A549 (cell line): Measurements from ENCODE around the gene MOB3C. TPM values are rescaled to one million over a fixed set of nuclear protein-coding genes. Genes with fewer than 3 reads are reported as not detected.

Experiments
- ATAC-seq, 2 experiments: fragments of 200-7000 bp in 1 of 2; fragments of >200 bp in 1 of 2; cut with Nextera tagmentation in 1 of 2; cut with Tn5 transposase in 1 of 2; 3 replicates each; pipeline versions ENCODE4 v1.8.0 to v1.9.1; 2018 to 2020; ENCODE audit warnings: mild to moderate bottlenecking in 1 of 2, moderate library complexity in 1 of 2
- CTCF ChIA-PET: fragments of 300-600 bp; sonication (Branson Sonifier 250); formaldehyde crosslinking; extraction: SDS; loops from one replicate; lab custom pipeline; 2021; ENCODE audit warnings: antibody characterized with exemption, inconsistent platforms; lab: Yijun Ruan, JAX
- POLR2A ChIA-PET: fragments of 350-600 bp; formaldehyde crosslinking; extraction: SDS; loops from one replicate; lab custom pipeline; 2021; ENCODE audit warnings: antibody characterized with exemption, inconsistent platforms; lab: Yijun Ruan, JAX
- DNase-seq, 2 experiments: peaks; one replicate each; pipeline versions ENCODE4 v3.0.0 to v3.0.0-alpha.2; 2011 to 2016; ENCODE audit warnings: low read depth in 1 of 2, low spot score in 1 of 2
- FAIRE-seq: peaks from 2 replicates; lab custom pipeline; 2011; peaks lifted over from hg19 to GRCh38; lab: Jason Lieb, UNC
- H3K27ac ChIP-seq, 2 experiments: fragments of >200 bp; sonication (Bioruptor Twin); formaldehyde crosslinking; 3 replicates each; pipeline ENCODE4 v1.5.1; 2016 to 2017
- H3K4me1 ChIP-seq: fragments of >200 bp; sonication (Bioruptor Twin); formaldehyde crosslinking; 3 replicates; pipeline ENCODE4 v1.6.1; 2016
- H3K4me2 ChIP-seq: fragments of >200 bp; sonication (Bioruptor Twin); formaldehyde crosslinking; 3 replicates; pipeline ENCODE4 v1.6.1; 2016
- H3K4me3 ChIP-seq: fragments of >200 bp; sonication (Bioruptor Twin); formaldehyde crosslinking; 3 replicates; pipeline ENCODE4 v1.5.1; 2016
- H3K9me3 ChIP-seq: fragments of >200 bp; sonication (Bioruptor Twin); formaldehyde crosslinking; 3 replicates; pipeline ENCODE4 v1.6.1; 2016
- CBX8 ChIP-seq: fragments of 200-600 bp; sonication (generic); IDR thresholded peaks from 2 replicates; pipeline ENCODE4 v1.6.1; 2016
- CEBPB ChIP-seq, 2 experiments: fragments of >200 bp in 1 of 2; sonication (Bioruptor Twin) in 1 of 2; formaldehyde crosslinking in 1 of 2; IDR thresholded peaks; 2 replicates each; pipeline ENCODE4 v1.6.1; 2012 to 2016
- CHD4 ChIP-seq: fragments of 200-600 bp; sonication (generic); IDR thresholded peaks from 2 replicates; pipeline ENCODE4 v1.6.1; 2016; ENCODE audit warnings: antibody characterized with exemption, mild to moderate bottlenecking, borderline replicate concordance
- EHF ChIP-seq: fragments of 250-450 bp; sonication (Bioruptor Pico); IDR thresholded peaks from 2 replicates; pipeline ENCODE4 v1.5.0; 2020; ENCODE audit warnings: mild to moderate bottlenecking
- FOSB ChIP-seq: fragments of 250-450 bp; sonication (Bioruptor Pico); IDR thresholded peaks from 2 replicates; pipeline ENCODE4 v1.5.0; 2020; ENCODE audit warnings: mild to moderate bottlenecking, moderate library complexity
- FOXS1 ChIP-seq: fragments of 250-450 bp; sonication (Bioruptor Pico); IDR thresholded peaks from 2 replicates; pipeline ENCODE4 v1.5.0; 2020; ENCODE audit warnings: mild to moderate bottlenecking, moderate library complexity
- HOXA7 ChIP-seq: fragments of 250-450 bp; sonication (Bioruptor Pico); IDR thresholded peaks from 2 replicates; pipeline ENCODE4 v1.5.0; 2020; ENCODE audit warnings: mild to moderate bottlenecking, moderate library complexity
- HOXB13 ChIP-seq: fragments of 250-450 bp; sonication (Bioruptor Pico); IDR thresholded peaks from 2 replicates; pipeline ENCODE4 v1.5.0; 2020; ENCODE audit warnings: low read depth, mild to moderate bottlenecking, moderate library complexity
- HOXB5 ChIP-seq: fragments of 250-450 bp; sonication (Bioruptor Pico); IDR thresholded peaks from 2 replicates; pipeline ENCODE4 v1.5.0; 2020; ENCODE audit warnings: mild to moderate bottlenecking, moderate library complexity
- JUNB ChIP-seq: fragments of >200 bp; sonication (Bioruptor Twin); formaldehyde crosslinking; IDR thresholded peaks from 2 replicates; pipeline ENCODE4 v1.6.1; 2016
- MYC ChIP-seq: IDR thresholded peaks from 2 replicates; pipeline ENCODE4 v1.6.1; 2012; ENCODE audit warnings: mild to moderate bottlenecking, inconsistent platforms, low read length, improper control_type of control experiment, borderline replicate concordance
- PHF8 ChIP-seq: fragments of 200-600 bp; sonication (generic); IDR thresholded peaks from 2 replicates; pipeline ENCODE4 v1.6.1; 2016; ENCODE audit warnings: low read depth, mild to moderate bottlenecking, antibody characterized with exemption, moderate library complexity, borderline replicate concordance
- RARB ChIP-seq: fragments of 250-450 bp; sonication (Bioruptor Pico); IDR thresholded peaks from 2 replicates; pipeline ENCODE4 v1.8.0; 2021; ENCODE audit warnings: mild to moderate bottlenecking, moderate library complexity
- RFX5 ChIP-seq: fragments of 450-650 bp; IDR thresholded peaks from 2 replicates; pipeline ENCODE4 v1.7.1; 2014; ENCODE audit warnings: antibody characterized with exemption, mild to moderate bottlenecking, moderate library complexity
- RNF2 ChIP-seq: fragments of 200-600 bp; sonication (generic); IDR thresholded peaks from 2 replicates; pipeline ENCODE4 v1.6.1; 2016; ENCODE audit warnings: low read depth, mild to moderate bottlenecking, antibody characterized with exemption, moderate library complexity, borderline replicate concordance
- TFCP2L1 ChIP-seq: fragments of 250-450 bp; sonication (Bioruptor Pico); IDR thresholded peaks from 2 replicates; pipeline ENCODE4 v1.5.0; 2021; ENCODE audit warnings: mild to moderate bottlenecking
- TP53 ChIP-seq: fragments of 250-450 bp; sonication (Bioruptor Pico); IDR thresholded peaks from 2 replicates; pipeline ENCODE4 v1.5.0; 2021; ENCODE audit warnings: mild to moderate bottlenecking, moderate library complexity
- WGBS: methylation state at CpG from one replicate; pipeline ENCODE4 v1.1.6; 2017; ENCODE audit errors: missing lambda C conversion rate; 5-methylcytosine and 5-hydroxymethylcytosine counted together
- polyA plus RNA-seq, 4 experiments: library from polyadenylated mRNA; depleted of rRNA in 3 of 4; stranded (reverse); fragments of >200 nt; fragmentation: RNase III in 1 of 4; extraction: RNeasy Plus Mini Kit Qiagen cat#74134 plus additional on column Dnase treatment in 1 of 4; gene quantifications; 2 replicates in 3 of 4; 3 replicates in 1 of 4; pipeline ENCODE4 v1.2.3, GENCODE V29; 2011 to 2017
- TF ChIP-seq, protein P1 (sequence below): IDR thresholded peaks from 2 replicates; pipeline ENCODE4 v1.6.1; 2012
- TF ChIP-seq, protein P2 (sequence below): fragments of >200 bp; sonication (Bioruptor Twin); formaldehyde crosslinking; IDR thresholded peaks from 3 replicates; pipeline ENCODE4 v1.6.1; 2016

The MOB3C gene
- polyA plus RNA-seq, 2 of the 4 experiments (the other 2 are of a cell fraction), result 2.6 to 2.7 TPM

DNA sequence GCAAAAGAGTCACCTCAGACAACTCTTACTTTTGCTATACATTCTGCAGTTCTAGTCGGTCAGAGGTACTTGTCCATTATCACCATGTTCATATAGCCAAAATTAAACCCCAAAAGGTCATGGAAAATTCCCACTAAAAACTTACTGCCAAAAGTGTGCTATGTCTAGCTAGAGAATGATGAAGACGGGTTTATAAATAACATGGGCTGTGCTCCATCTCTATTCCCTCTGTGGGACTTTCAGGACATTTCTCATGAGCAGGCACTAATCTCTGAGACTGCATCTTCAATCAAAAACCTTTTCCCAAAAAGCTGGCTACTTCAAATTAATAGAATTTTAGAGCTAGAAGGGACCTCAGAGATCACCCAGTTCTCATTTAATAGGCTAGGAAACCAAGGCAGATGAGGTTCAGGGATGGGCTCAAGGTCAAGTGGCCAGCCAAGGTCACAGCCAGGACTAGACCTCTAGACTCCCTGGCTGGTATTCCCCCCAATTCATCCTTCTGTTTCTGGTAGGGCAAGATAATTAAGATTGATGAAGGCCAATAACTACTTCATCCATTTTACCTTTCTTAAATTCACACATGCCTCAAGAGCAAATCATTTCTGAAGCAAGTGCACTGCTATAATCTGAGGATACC is 21.0 kb upstream of the MOB3C start:
- ATAC-seq (no peak), DNase-seq (no peak), FAIRE-seq (no peak)
- TF ChIP-seq FOXS1 (CRISPR knock-in tag) (no peak), CBX8 (no peak)
- ChIA-PET CTCF (interaction anchor here (1.2 kb wide), 1 partner anchor 195 kb away, joined by 3 read pairs; no protein-coding TSS in a partner anchor), POLR2A (no interaction called here)
- Histone ChIP-seq H3K9me3 (no peaks in the 10 kb centered on the region), H3K4me2 (no peak overlapping the region), H3K4me1 (peaks cover 21% of the 10 kb centered on the region), H3K27ac (no peak overlapping the region), H3K4me3 (no peak overlapping the region)
- 52% methylated on average over 2 of the region's 2 CpGs for WGBS

- Histone ChIP-seq H3K4me2 (no peak overlapping the region), H3K4me3 (no peak overlapping the region), H3K27ac (no peak overlapping the region), H3K9me3 (no peaks in the 10 kb centered on the region), H3K4me1 (peaks cover 16% of the 10 kb centered on the region; the same call in 2 of the 3 replicates)
- 92% methylated on average over 2 of the region's 2 CpGs for WGBS
- TF ChIP-seq JUNB (no peak), HOXB5 (CRISPR knock-in tag) (no peak), HOXB13 (CRISPR knock-in tag) (no peak), RNF2 (no peak)
- TF ChIP-seq, protein P1, sequence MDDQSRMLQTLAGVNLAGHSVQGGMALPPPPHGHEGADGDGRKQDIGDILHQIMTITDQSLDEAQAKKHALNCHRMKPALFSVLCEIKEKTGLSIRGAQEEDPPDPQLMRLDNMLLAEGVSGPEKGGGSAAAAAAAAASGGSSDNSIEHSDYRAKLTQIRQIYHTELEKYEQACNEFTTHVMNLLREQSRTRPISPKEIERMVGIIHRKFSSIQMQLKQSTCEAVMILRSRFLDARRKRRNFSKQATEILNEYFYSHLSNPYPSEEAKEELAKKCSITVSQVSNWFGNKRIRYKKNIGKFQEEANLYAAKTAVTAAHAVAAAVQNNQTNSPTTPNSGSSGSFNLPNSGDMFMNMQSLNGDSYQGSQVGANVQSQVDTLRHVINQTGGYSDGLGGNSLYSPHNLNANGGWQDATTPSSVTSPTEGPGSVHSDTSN, result no peak
- no peak for DNase-seq
- no peak for ATAC-seq
- CTCF ChIA-PET, result interaction anchor here (1.4 to 1.6 kb wide), 2 partner anchors 13 to 22 kb away, joined by 3 to 4 read pairs; no protein-coding TSS in a partner anchor
- no peak for FAIRE-seq
- POLR2A ChIA-PET, result no interaction called here
Observed at GRCh38 chr1:46635205-46635604, 18.6 kb upstream of the MOB3C start.

GRCh38 chr1:46630719-46631118 is 14.1 kb upstream of the MOB3C start:
- POLR2A ChIA-PET, result no interaction called here
- CTCF ChIA-PET, result no interaction called here
- no peak for TF ChIP-seq TFCP2L1 (CRISPR knock-in tag)
- no peak for TF ChIP-seq CBX8
- TF ChIP-seq FOSB (CRISPR knock-in tag), result no peak
- TF ChIP-seq RNF2, result no peak
- no peak for TF ChIP-seq EHF (CRISPR knock-in tag)

DNA sequence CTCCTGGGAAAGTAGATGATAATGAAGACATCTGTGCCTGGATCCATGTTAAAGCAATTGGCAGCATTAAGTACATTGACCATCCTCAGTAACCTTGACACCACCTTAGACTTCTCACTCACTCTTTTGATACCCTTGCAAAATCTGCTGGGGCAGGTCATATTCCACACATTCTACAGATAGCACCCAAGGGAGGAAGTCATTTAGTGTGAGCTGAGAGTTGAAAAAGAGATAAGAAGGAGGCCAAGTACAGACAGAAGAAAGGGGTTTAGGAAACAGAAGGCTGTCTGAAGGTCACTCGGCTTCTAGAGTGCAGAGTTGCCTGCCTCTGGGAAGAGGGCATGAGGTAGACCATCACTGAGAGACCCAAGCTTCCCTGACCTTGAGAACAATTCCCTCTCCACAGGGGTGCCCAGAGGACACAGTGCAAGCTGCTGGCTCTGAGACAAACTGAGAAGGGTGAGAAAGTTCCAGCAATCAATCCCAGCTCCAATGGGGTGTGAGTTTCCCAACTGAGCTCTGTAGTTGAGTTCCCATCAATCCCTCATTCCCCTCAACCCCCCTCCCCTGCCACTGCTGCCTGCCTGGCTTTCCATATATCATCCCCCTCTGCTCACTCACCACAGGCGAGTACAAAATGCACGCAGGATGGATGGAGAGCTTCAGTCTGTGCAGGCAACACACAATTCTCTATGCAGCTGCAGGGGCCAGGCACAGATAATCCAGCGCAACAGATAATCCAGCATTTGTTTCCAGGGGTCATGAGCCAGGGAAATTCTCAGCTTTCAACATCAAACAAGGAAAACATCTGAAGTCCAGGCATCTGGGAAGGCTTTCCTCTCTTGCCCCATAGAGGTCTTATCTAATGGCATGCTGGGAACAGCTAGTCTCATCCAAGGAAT is 7.4 kb upstream of the MOB3C start:
- H3K27ac ChIP-seq, result no peak overlapping the region
- FAIRE-seq (no peak), ATAC-seq (no peak), DNase-seq (no peak)
- 69% methylated on average over 4 of the region's 4 CpGs for WGBS
- H3K4me2 ChIP-seq, result no peak overlapping the region
- ChIA-PET CTCF (interaction anchor here (0.6 to 4.6 kb wide), 6 partner anchors 11 to 123 kb away, joined by 3 to 35 read pairs (median 4); no protein-coding TSS in a partner anchor), POLR2A (no interaction called here)
- TF ChIP-seq, protein P2, sequence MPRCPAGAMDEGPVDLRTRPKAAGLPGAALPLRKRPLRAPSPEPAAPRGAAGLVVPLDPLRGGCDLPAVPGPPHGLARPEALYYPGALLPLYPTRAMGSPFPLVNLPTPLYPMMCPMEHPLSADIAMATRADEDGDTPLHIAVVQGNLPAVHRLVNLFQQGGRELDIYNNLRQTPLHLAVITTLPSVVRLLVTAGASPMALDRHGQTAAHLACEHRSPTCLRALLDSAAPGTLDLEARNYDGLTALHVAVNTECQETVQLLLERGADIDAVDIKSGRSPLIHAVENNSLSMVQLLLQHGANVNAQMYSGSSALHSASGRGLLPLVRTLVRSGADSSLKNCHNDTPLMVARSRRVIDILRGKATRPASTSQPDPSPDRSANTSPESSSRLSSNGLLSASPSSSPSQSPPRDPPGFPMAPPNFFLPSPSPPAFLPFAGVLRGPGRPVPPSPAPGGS, result no peak
- TF ChIP-seq CEBPB (IDR thresholded peaks at IDR 0.05), result no peak
- TF ChIP-seq TP53 (CRISPR knock-in tag), result no peak
- no peak for TF ChIP-seq CBX8
- TF ChIP-seq RARB (CRISPR knock-in tag), result no peak
- no peak for TF ChIP-seq HOXA7 (CRISPR knock-in tag)
- no peak for TF ChIP-seq RFX5
- TF ChIP-seq CHD4, result no peak
- TF ChIP-seq PHF8, result no peak
- TF ChIP-seq MYC, result no peak
- H3K9me3 ChIP-seq, result no peaks in the 10 kb centered on the region
- no peak overlapping the region for H3K4me3 ChIP-seq
- no peaks in the 10 kb centered on the region for H3K4me1 ChIP-seq

More at GRCh38 chr1:46630719-46631118, 14.1 kb upstream of the MOB3C start:
- Histone ChIP-seq H3K27ac (no peak overlapping the region), H3K4me2 (no peak overlapping the region), H3K4me1 (no peaks in the 10 kb centered on the region), H3K9me3 (no peaks in the 10 kb centered on the region), H3K4me3 (no peak overlapping the region)
- WGBS, result 81% methylated on average over 2 of the region's 2 CpGs
- FAIRE-seq (no peak), DNase-seq (no peak), ATAC-seq (no peak)
